ENCODE results near the gene PATJ. TPM values are rescaled to one million over a fixed set of nuclear protein-coding genes. Genes with fewer than 3 reads are reported as not detected.

Gene PATJ
- total RNA-seq, 1 experiment from 2014 or later: 48.8 TPM

DNA sequence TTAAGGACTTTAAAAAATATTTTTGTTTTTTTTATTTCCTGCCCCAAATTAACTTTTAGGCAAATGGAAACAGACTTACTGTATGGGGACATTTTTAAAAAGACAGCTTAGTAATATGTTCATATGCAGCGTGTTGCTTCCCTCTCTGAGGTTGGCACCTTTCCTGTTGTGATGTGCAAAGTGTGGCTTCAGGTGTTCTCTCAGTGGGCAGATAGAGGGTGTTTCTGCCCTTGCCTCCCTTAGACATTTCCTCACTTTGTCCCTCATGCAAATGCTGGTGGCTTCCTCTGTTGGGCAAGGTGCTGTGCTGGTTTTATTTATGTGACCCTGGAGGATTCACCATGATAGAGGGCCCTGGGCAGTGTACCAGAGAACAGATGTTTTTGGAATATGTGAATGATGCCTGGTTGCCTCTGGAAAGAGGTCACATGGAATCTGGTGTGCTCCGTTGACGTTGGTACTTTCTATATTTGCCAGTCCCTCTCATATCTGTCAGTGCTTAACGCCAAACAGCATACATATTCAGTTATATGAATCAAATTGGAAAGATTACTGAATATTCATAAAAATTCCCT is 123.5 kb downstream of the PATJ start:
- Histone ChIP-seq H3K4me3 (replicated peaks in 1 of 2; ENCODE audit: low read depth in 1 of 2, low read length in 2 of 2) (no peak overlapping the region), H3K36me3 (ENCODE audit: control insufficient read depth in 1 of 2, insufficient read depth in 2 of 2, low read length in 2 of 2) (peaks cover 0 to 9% of the 10 kb centered on the region in 2 experiments; a peak in 2 of 4 replicates), H3K79me2 (ENCODE audit: insufficient read depth, low read length) (no peaks in the 10 kb centered on the region), H2AFZ (ENCODE audit: low read depth, low read length, poor library complexity, severe bottlenecking) (no peak overlapping the region), H3K4me1 (ENCODE audit: control insufficient read depth in 1 of 2, insufficient read depth in 2 of 2, low read length in 2 of 2) (no peaks in the 10 kb centered on the region), H3K27me3 (ENCODE audit: insufficient read depth, low read length) (no peaks in the 10 kb centered on the region), H3K9ac (ENCODE audit: low read length) (no peak overlapping the region), H3K27ac (ENCODE audit: low read depth, low read length) (no peak overlapping the region), H3K4me2 (ENCODE audit: low read length) (no peak overlapping the region), H3K9me3 (ENCODE audit: control insufficient read depth in 1 of 2, insufficient read depth in 1 of 2, low read depth in 1 of 2, low read length in 2 of 2) (no peaks in the 10 kb centered on the region), H4K20me1 (ENCODE audit: insufficient read depth) (no peaks in the 10 kb centered on the region; the same call in 1 of the 2 replicates), H3K9me2 (ENCODE audit: insufficient read depth) (no peaks in the 10 kb centered on the region)
- DNase-seq (ENCODE audit: low read depth, low spot score) (no peak), ATAC-seq (no peak)
- POLR2A ChIA-PET: no interaction called here
- CTCF ChIA-PET: no interaction called here
- intact Hi-C loops (cut with micrococcal nuclease): no loop called here
- no peak for TF ChIP-seq RAD21 (IDR thresholded peaks at IDR 0.05; ENCODE audit: low read depth)
- TF ChIP-seq CEBPB (IDR thresholded peaks at IDR 0.05; ENCODE audit: low read depth): no peak
- no peak for TF ChIP-seq SP1 (IDR thresholded peaks at IDR 0.05; ENCODE audit: low read depth)
- no peak for TF ChIP-seq SRF (IDR thresholded peaks at IDR 0.05; ENCODE audit: low read depth)
- no peak for TF ChIP-seq CBX3 (IDR thresholded peaks at IDR 0.05; ENCODE audit: low read depth)
- no peak for TF ChIP-seq SIN3A (IDR thresholded peaks at IDR 0.05; ENCODE audit: low read depth)
- TF ChIP-seq, protein P1, sequence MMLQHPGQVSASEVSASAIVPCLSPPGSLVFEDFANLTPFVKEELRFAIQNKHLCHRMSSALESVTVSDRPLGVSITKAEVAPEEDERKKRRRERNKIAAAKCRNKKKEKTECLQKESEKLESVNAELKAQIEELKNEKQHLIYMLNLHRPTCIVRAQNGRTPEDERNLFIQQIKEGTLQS (IDR thresholded peaks at IDR 0.05): no peak
- TF ChIP-seq, protein P2, sequence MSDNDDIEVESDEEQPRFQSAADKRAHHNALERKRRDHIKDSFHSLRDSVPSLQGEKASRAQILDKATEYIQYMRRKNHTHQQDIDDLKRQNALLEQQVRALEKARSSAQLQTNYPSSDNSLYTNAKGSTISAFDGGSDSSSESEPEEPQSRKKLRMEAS (IDR thresholded peaks at IDR 0.05): no peak
- no peak for TF ChIP-seq YY1 (IDR thresholded peaks at IDR 0.05; ENCODE audit: extremely low read depth, insufficient replicate concordance, low read depth, low read length)
- TF ChIP-seq, protein P3, sequence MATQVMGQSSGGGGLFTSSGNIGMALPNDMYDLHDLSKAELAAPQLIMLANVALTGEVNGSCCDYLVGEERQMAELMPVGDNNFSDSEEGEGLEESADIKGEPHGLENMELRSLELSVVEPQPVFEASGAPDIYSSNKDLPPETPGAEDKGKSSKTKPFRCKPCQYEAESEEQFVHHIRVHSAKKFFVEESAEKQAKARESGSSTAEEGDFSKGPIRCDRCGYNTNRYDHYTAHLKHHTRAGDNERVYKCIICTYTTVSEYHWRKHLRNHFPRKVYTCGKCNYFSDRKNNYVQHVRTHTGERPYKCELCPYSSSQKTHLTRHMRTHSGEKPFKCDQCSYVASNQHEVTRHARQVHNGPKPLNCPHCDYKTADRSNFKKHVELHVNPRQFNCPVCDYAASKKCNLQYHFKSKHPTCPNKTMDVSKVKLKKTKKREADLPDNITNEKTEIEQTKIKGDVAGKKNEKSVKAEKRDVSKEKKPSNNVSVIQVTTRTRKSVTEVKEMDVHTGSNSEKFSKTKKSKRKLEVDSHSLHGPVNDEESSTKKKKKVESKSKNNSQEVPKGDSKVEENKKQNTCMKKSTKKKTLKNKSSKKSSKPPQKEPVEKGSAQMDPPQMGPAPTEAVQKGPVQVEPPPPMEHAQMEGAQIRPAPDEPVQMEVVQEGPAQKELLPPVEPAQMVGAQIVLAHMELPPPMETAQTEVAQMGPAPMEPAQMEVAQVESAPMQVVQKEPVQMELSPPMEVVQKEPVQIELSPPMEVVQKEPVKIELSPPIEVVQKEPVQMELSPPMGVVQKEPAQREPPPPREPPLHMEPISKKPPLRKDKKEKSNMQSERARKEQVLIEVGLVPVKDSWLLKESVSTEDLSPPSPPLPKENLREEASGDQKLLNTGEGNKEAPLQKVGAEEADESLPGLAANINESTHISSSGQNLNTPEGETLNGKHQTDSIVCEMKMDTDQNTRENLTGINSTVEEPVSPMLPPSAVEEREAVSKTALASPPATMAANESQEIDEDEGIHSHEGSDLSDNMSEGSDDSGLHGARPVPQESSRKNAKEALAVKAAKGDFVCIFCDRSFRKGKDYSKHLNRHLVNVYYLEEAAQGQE (IDR thresholded peaks at IDR 0.05; ENCODE audit: low read depth): no peak
- no peak for TF ChIP-seq EGR1 (IDR thresholded peaks at IDR 0.05; ENCODE audit: low read depth)
- TF ChIP-seq FOSL1 (IDR thresholded peaks at IDR 0.05; ENCODE audit: low read depth): no peak
- no peak for TF ChIP-seq TCF7L2 (IDR thresholded peaks at IDR 0.05; ENCODE audit: borderline replicate concordance, extremely low read depth, insufficient read depth, insufficient read length)
- no peak for TF ChIP-seq POLR2A (IDR thresholded peaks at IDR 0.05; ENCODE audit: borderline replicate concordance, extremely low read depth, insufficient read depth, insufficient read length)
- no peak for TF ChIP-seq ZFX (IDR thresholded peaks at IDR 0.05)
- no peak for TF ChIP-seq ELF1 (IDR thresholded peaks at IDR 0.05; ENCODE audit: borderline replicate concordance, low read depth)
- no peak for TF ChIP-seq EZH2phosphoT487 (IDR thresholded peaks at IDR 0.05; ENCODE audit: borderline replicate concordance)
- no TSS peak for BruUV-seq (replicated peaks)
- RAD21 ChIA-PET (ENCODE audit: low non-redundant PET in 1 of 2, low total read pairs in 2 of 2, uncharacterized antibody in 2 of 2, unreplicated experiment in 2 of 2): no interaction called here
